Caco-2 (cell line): ENCODE results near the gene IQGAP2. TPM values are rescaled to one million over a fixed set of nuclear protein-coding genes. Genes with fewer than 3 reads are reported as not detected.

Experiments used
- BruUV-seq: library from RNA; stranded (reverse); fragments of 400-500 nt; replicated peaks from 2 replicates; lab custom pipeline; 2021; lab: Mats Ljungman, UMichigan
- CTCF ChIA-PET: fragments of 300-600 bp; sonication (Branson Sonifier 250); formaldehyde crosslinking; loops from one replicate; lab custom pipeline; 2022; ENCODE audit warnings: antibody characterized with exemption; lab: Charles Lee
- POLR2A ChIA-PET: fragments of 300-600 bp; sonication (Branson Sonifier 250); formaldehyde crosslinking; loops from one replicate; lab custom pipeline; 2022; ENCODE audit warnings: antibody characterized with exemption; lab: Charles Lee
- DNase-seq, 2 experiments: peaks; one replicate each; pipeline versions ENCODE4 v3.0.0 to v3.0.0-alpha.2; 2020 to 2022
- H3K27me3 ChIP-seq: replicated peaks from 2 replicates; pipeline ENCODE4 v1.6.0; 2011; ENCODE audit warnings: low read length; ENCODE audit not compliant: control insufficient read depth, insufficient read depth
- H3K36me3 ChIP-seq: 2 replicates; pipeline ENCODE4 v1.5.1; 2011; ENCODE audit warnings: low read length; ENCODE audit not compliant: control insufficient read depth, insufficient read depth
- H3K4me1 ChIP-seq: fragments of 250-450 bp; sonication (Bioruptor Pico); 2 replicates; pipeline ENCODE4 v1.5.1; 2020; ENCODE audit warnings: mild to moderate bottlenecking
- H3K4me3 ChIP-seq: 2 replicates; pipeline ENCODE4 v1.5.1; 2011; ENCODE audit warnings: low read depth, mild to moderate bottlenecking, control low read depth, low read length
- H3K9me3 ChIP-seq: fragments of 250-450 bp; sonication (Bioruptor Pico); 2 replicates; pipeline ENCODE4 v1.5.1; 2020; ENCODE audit warnings: mild to moderate bottlenecking, moderate library complexity
- H3K27ac Mint-ChIP-seq: one replicate; pipeline ENCODE4 v1.8.0; 2022; ENCODE audit warnings: mixed read lengths; ENCODE audit not compliant: unreplicated experiment
- H3K27me3 Mint-ChIP-seq: one replicate; pipeline ENCODE4 v1.8.0; 2022; ENCODE audit warnings: mixed read lengths; ENCODE audit not compliant: insufficient read depth, unreplicated experiment
- H3K36me3 Mint-ChIP-seq: one replicate; pipeline ENCODE4 v1.8.0; 2022; ENCODE audit warnings: mild to moderate bottlenecking, mixed read lengths; ENCODE audit not compliant: insufficient read depth, unreplicated experiment
- H3K4me1 Mint-ChIP-seq: one replicate; pipeline ENCODE4 v1.8.0; 2022; ENCODE audit warnings: low read depth, mixed read lengths; ENCODE audit not compliant: unreplicated experiment
- H3K4me3 Mint-ChIP-seq: one replicate; pipeline ENCODE4 v1.8.0; 2022; ENCODE audit warnings: mild to moderate bottlenecking, moderate library complexity, mixed read lengths; ENCODE audit not compliant: unreplicated experiment
- H3K9me3 Mint-ChIP-seq: one replicate; pipeline ENCODE4 v1.8.0; 2022; ENCODE audit warnings: mixed read lengths; ENCODE audit not compliant: unreplicated experiment
- intact Hi-C: fragments of 100-400 bp; cut with micrococcal nuclease; formaldehyde crosslinking; loops from one replicate; pipeline ENCODE4 v1.10.0; 2022; ENCODE audit not compliant: unreplicated experiment
- total RNA-seq: library from RNA; stranded (reverse); gene quantifications from 2 replicates; pipeline ENCODE4 v1.2.3, GENCODE V29; 2022
- TF ChIP-seq, protein P1 (sequence below), 2 experiments: fragments of 200-600 bp in 1 of 2; IDR thresholded peaks; 1 replicate in 1 of 2; 2 replicates in 1 of 2; pipeline versions ENCODE4 v1.5.1 to v1.8.0; 2011 to 2022; ENCODE audit warnings: antibody characterized with exemption in 1 of 2, control low read depth in 1 of 2, inconsistent platforms in 1 of 2, low read depth in 1 of 2, low read length in 1 of 2, mild to moderate bottlenecking in 1 of 2, moderate library complexity in 1 of 2; ENCODE audit not compliant: insufficient read depth in 1 of 2, severe bottlenecking in 1 of 2, unreplicated experiment in 1 of 2

IQGAP2 gene
- total RNA-seq, 1 experiment from 2014 or later: 89.4 TPM

DNA sequence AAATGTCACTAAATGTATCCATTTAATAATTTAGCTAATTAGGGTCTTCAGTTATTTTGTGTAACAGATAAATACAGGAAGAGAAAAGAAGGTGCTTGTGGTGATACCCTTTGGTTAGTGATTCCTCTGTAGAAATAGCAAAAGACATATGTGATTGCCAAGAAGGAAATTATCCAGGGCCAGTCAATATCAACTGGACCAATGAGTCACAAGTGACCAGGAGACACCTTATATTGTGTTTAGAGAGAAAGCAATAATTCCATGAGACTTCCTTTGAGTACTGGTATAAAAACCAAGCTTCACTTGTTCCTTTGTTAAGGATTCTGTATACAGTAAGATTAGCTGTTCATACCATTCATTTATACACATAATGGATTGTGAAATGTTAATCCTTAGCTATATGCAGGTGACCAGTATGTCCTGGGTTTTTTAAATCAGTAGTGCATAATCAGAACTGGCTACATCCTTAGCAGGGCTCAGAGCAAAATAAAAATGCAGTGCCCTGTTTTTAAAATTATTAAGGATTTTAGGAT, 301.1 kb downstream of the IQGAP2 start:
- intact Hi-C loops: no loop called here
- Histone ChIP-seq H3K36me3 (no peaks in the 10 kb centered on the region; the same call in 1 of the 2 replicates), H3K9me3 (no peaks in the 10 kb centered on the region), H3K4me1 (no peaks in the 10 kb centered on the region), H3K27me3 (no peaks in the 10 kb centered on the region), H3K4me3 (no peak overlapping the region)
- TF ChIP-seq, protein P1, sequence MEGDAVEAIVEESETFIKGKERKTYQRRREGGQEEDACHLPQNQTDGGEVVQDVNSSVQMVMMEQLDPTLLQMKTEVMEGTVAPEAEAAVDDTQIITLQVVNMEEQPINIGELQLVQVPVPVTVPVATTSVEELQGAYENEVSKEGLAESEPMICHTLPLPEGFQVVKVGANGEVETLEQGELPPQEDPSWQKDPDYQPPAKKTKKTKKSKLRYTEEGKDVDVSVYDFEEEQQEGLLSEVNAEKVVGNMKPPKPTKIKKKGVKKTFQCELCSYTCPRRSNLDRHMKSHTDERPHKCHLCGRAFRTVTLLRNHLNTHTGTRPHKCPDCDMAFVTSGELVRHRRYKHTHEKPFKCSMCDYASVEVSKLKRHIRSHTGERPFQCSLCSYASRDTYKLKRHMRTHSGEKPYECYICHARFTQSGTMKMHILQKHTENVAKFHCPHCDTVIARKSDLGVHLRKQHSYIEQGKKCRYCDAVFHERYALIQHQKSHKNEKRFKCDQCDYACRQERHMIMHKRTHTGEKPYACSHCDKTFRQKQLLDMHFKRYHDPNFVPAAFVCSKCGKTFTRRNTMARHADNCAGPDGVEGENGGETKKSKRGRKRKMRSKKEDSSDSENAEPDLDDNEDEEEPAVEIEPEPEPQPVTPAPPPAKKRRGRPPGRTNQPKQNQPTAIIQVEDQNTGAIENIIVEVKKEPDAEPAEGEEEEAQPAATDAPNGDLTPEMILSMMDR (IDR thresholded peaks at IDR 0.05; ENCODE audit: insufficient read depth in 1 of 2, low read depth in 1 of 2, low read length in 1 of 2, severe bottlenecking in 1 of 2, unreplicated experiment in 1 of 2): no peak
- H3K27me3 Mint-ChIP-seq: no peaks in the 10 kb centered on the region
- ChIA-PET POLR2A (no interaction called here), CTCF (interaction anchor here (0.5 kb wide), 1 partner anchor 33 kb away, joined by 3 read pairs; no protein-coding TSS in a partner anchor)
- H3K4me3 Mint-ChIP-seq: no peak overlapping the region
- no peaks in the 10 kb centered on the region for H3K4me1 Mint-ChIP-seq
- DNase-seq: no peak
- no TSS peak for BruUV-seq
- no peak overlapping the region for H3K27ac Mint-ChIP-seq
- no peaks in the 10 kb centered on the region for H3K9me3 Mint-ChIP-seq
- H3K36me3 Mint-ChIP-seq: peaks cover 19% of the 10 kb centered on the region

DNA sequence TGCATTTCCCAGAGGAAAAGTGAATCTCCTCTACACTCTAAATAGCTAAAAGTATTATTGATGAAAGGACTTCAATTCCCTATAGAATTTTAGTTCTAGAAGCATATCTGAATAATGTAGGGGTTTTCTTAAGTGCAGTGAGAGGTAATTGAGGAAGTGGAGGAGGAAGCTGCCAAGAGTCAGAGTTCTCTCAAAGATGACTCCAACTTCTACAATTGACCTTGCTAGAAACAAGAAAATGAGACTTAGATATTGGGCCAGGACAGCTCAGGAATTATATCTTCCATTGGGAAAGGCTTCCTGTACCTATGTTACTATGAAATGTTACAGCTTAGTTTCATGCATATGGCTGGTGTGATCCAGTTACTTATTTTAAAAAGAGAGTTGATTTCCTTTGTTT, 302.5 kb downstream of the IQGAP2 start:
- no peak for DNase-seq
- no peaks in the 10 kb centered on the region; the same call in 1 of the 2 replicates for H3K36me3 ChIP-seq
- Mint-ChIP-seq H3K4me3 (no peak overlapping the region), H3K27ac (no peak overlapping the region), H3K4me1 (no peaks in the 10 kb centered on the region), H3K27me3 (no peaks in the 10 kb centered on the region), H3K36me3 (peaks cover 19% of the 10 kb centered on the region), H3K9me3 (no peaks in the 10 kb centered on the region)
- ChIA-PET POLR2A (no interaction called here), CTCF (no interaction called here)
- intact Hi-C loops: no loop called here
- no peaks in the 10 kb centered on the region for H3K9me3 ChIP-seq
- BruUV-seq: no TSS peak
- H3K27me3 ChIP-seq: no peaks in the 10 kb centered on the region
- H3K4me1 ChIP-seq: no peaks in the 10 kb centered on the region
- no peak overlapping the region for H3K4me3 ChIP-seq
- TF ChIP-seq, protein P1 (IDR thresholded peaks at IDR 0.05; ENCODE audit: insufficient read depth in 1 of 2, low read depth in 1 of 2, low read length in 1 of 2, severe bottlenecking in 1 of 2, unreplicated experiment in 1 of 2): no peak

DNA sequence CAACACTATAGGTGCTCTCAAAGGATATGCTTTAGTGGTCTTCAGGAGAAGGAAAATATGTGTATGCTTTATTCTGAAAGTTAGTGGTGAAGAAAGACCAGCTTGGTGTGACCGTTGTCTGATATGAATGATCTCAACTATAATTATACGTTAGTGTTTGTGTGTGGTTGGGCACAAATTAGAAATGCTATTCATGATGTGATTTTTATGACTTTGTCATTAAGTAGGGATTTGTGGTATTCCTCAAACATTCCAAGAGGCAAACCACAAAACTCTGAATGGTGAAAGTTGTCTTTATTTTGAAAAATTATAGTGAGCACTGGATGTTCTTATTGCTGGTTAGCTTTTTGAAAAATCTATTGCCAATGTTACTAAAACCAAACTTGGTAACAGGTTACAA, 306.7 kb downstream of the IQGAP2 start:
- H3K27me3 Mint-ChIP-seq: no peaks in the 10 kb centered on the region
- intact Hi-C loops: no loop called here

More for the DNA sequence above, 306.7 kb downstream of the IQGAP2 start:
- H3K9me3 Mint-ChIP-seq: no peaks in the 10 kb centered on the region
- BruUV-seq: no TSS peak
- Histone ChIP-seq H3K9me3 (no peaks in the 10 kb centered on the region), H3K4me3 (no peak overlapping the region), H3K27me3 (no peaks in the 10 kb centered on the region), H3K36me3 (no peaks in the 10 kb centered on the region; the same call in 1 of the 2 replicates), H3K4me1 (no peaks in the 10 kb centered on the region)
- DNase-seq: no peak
- no peak overlapping the region for H3K27ac Mint-ChIP-seq
- no peaks in the 10 kb centered on the region for H3K36me3 Mint-ChIP-seq
- ChIA-PET CTCF (no interaction called here), POLR2A (no interaction called here)
- no peaks in the 10 kb centered on the region for H3K4me1 Mint-ChIP-seq
- TF ChIP-seq, protein P1 (IDR thresholded peaks at IDR 0.05; ENCODE audit: insufficient read depth in 1 of 2, low read depth in 1 of 2, low read length in 1 of 2, severe bottlenecking in 1 of 2, unreplicated experiment in 1 of 2): no peak
- no peak overlapping the region for H3K4me3 Mint-ChIP-seq
